Hepatocyte (in vitro differentiated cells): ENCODE results near the gene BAZ1B. TPM values are rescaled to one million over a fixed set of nuclear protein-coding genes. Genes with fewer than 3 reads are reported as not detected.
"Not testable (repeated sequence)": the region's sequence is repeated elsewhere in the genome, so short reads cannot be mapped to it uniquely, and the experiment has no call there.

Experiments used
- DNase-seq: peaks from one replicate; pipeline ENCODE4 v3.0.0-alpha.2; 2016; ENCODE audit warnings: low spot score
- H2AFZ ChIP-seq: fragments of 200-600 bp; sonication (generic); 2 replicates; pipeline ENCODE4 v1.6.0; 2016; ENCODE audit warnings: antibody characterized with exemption, mild to moderate bottlenecking
- H3K27ac ChIP-seq: fragments of 200-600 bp; sonication (generic); 2 replicates; pipeline ENCODE4 v1.5.1; 2016; ENCODE audit warnings: mild to moderate bottlenecking
- H3K27me3 ChIP-seq: fragments of 200-600 bp; sonication (generic); 2 replicates; pipeline ENCODE4 v1.6.1; 2016
- H3K36me3 ChIP-seq: fragments of 200-600 bp; sonication (generic); replicated peaks from 2 replicates; pipeline ENCODE4 v1.5.1; 2016; ENCODE audit warnings: low read depth; ENCODE audit not compliant: insufficient read depth
- H3K4me1 ChIP-seq: fragments of 200-600 bp; sonication (generic); 2 replicates; pipeline ENCODE4 v1.5.1; 2016; ENCODE audit warnings: mild to moderate bottlenecking, moderate library complexity; ENCODE audit not compliant: insufficient read depth
- H3K4me2 ChIP-seq: fragments of 200-600 bp; sonication (generic); 2 replicates; pipeline ENCODE4 v1.6.0; 2016
- H3K4me3 ChIP-seq: fragments of 200-600 bp; sonication (generic); 2 replicates; pipeline ENCODE4 v1.5.1; 2016; ENCODE audit warnings: mild to moderate bottlenecking
- H3K79me2 ChIP-seq: fragments of 200-600 bp; sonication (generic); 2 replicates; pipeline ENCODE4 v1.6.0; 2017; ENCODE audit warnings: mild to moderate bottlenecking
- H3K9me2 ChIP-seq: fragments of 200-600 bp; sonication (generic); replicated peaks from 2 replicates; pipeline ENCODE4 v1.6.0; 2017; ENCODE audit warnings: mild to moderate bottlenecking; ENCODE audit not compliant: insufficient read depth
- H3K9me3 ChIP-seq: fragments of 200-600 bp; sonication (generic); 2 replicates; pipeline ENCODE4 v1.5.1; 2016; ENCODE audit warnings: low read depth, mild to moderate bottlenecking
- H4K20me1 ChIP-seq: fragments of 200-600 bp; sonication (generic); 2 replicates; pipeline ENCODE4 v1.6.0; 2016; ENCODE audit warnings: mild to moderate bottlenecking; ENCODE audit not compliant: insufficient read depth, poor library complexity, severe bottlenecking
- CTCF ChIP-seq: fragments of 200-600 bp; sonication (generic); IDR thresholded peaks from 2 replicates; pipeline ENCODE4 v1.5.1; 2016; ENCODE audit warnings: antibody characterized with exemption, mild to moderate bottlenecking; ENCODE audit not compliant: poor library complexity
- EZH2 ChIP-seq: fragments of 200-600 bp; sonication (generic); IDR thresholded peaks from 2 replicates; pipeline ENCODE4 v1.6.1; 2016; ENCODE audit warnings: antibody characterized with exemption, mild to moderate bottlenecking, borderline replicate concordance
- EZH2phosphoT487 ChIP-seq: fragments of 200-600 bp; sonication (generic); IDR thresholded peaks from one replicate; pipeline ENCODE4 v1.6.1; 2018; ENCODE audit warnings: antibody characterized with exemption, mild to moderate bottlenecking, low read depth, moderate library complexity; ENCODE audit not compliant: unreplicated experiment, severe bottlenecking
- WGBS: methylation state at CpG from one replicate; pipeline ENCODE4 v1.1.6; 2016; ENCODE audit warnings: low lambda C conversion rate; ENCODE audit errors: missing lambda C conversion rate; 5-methylcytosine and 5-hydroxymethylcytosine counted together
- polyA plus RNA-seq: library from polyadenylated mRNA; unstranded; fragments of >200 nt; fragmentation: Nextera tagmentation; extraction: Ambion mirVana; gene quantifications from 2 replicates; pipeline ENCODE4 v1.2.1, GENCODE V29; 2016
- total RNA-seq: library from RNA; depleted of rRNA; stranded (reverse); fragments of >200 nt; gene quantifications from 2 replicates; pipeline ENCODE4 v1.2.3, GENCODE V29; 2014

The BAZ1B gene
- total and polyA plus RNA-seq, 2 experiments from 2014 or later = 16.7 to 44.7 TPM

GRCh38 chr7:73536479-73536878 lies 14.4 kb upstream of the BAZ1B start:
- Histone ChIP-seq H3K27ac (no peak overlapping the region), H3K4me2 (no peak overlapping the region), H4K20me1 (no peaks in the 10 kb centered on the region), H3K9me2 (no peaks in the 10 kb centered on the region), H2AFZ (no peak overlapping the region), H3K36me3 (peaks cover 4% of the 10 kb centered on the region), H3K4me3 (no peak overlapping the region), H3K79me2 (no peaks in the 10 kb centered on the region), H3K4me1 (no peaks in the 10 kb centered on the region), H3K9me3 (no peaks in the 10 kb centered on the region), H3K27me3 (no peaks in the 10 kb centered on the region)
- no peak for DNase-seq
- 67% methylated on average over 5 of the region's 5 CpGs for WGBS
- TF ChIP-seq CTCF = no peak
- TF ChIP-seq EZH2phosphoT487 = no peak
- TF ChIP-seq EZH2 = no peak

DNA sequence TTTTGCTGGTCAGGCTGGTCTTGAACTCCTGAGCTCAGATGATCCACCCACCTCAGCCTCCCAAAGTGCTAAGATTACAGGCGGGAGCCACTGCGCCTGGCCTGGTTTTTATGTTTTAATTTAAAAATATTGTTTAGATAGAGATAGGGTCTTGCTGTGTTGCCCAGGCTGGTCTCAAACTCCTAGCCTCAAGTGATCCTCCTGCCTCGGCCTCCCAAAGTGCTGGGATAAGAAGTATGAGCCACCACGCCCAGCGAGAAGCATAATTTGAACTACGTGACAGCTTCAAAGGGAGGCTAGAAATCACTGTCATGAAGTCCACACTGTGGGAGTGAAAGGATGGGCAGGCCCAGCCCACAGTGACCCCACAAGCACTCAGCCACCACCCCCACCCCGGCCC lies 13.8 kb upstream of the BAZ1B start:
- H3K9me2 ChIP-seq, H2AFZ ChIP-seq, H3K27me3 ChIP-seq, H3K4me2 ChIP-seq, H3K27ac ChIP-seq, H3K4me1 ChIP-seq, H3K36me3 ChIP-seq, H3K4me3 ChIP-seq, H4K20me1 ChIP-seq, H3K9me3 ChIP-seq, DNase-seq, H3K79me2 ChIP-seq: not testable (repeated sequence)
- 92% methylated on average over 7 of the region's 7 CpGs for WGBS

- TF ChIP-seq EZH2 (no peak), CTCF (no peak)
- WGBS = 86% methylated on average over 9 of the region's 9 CpGs
Observed at GRCh38 chr7:73533742-73534141, 11.6 kb upstream of the BAZ1B start.

GRCh38 chr7:73532224-73532623 lies 10.1 kb upstream of the BAZ1B start:
- WGBS = 94% methylated on average over 6 of the region's 6 CpGs
- no peak for TF ChIP-seq CTCF
- TF ChIP-seq EZH2phosphoT487 = no peak
- no peak for TF ChIP-seq EZH2
- Histone ChIP-seq H3K4me2 (no peak overlapping the region), H3K36me3 (no peaks in the 10 kb centered on the region), H3K9me2 (no peaks in the 10 kb centered on the region), H2AFZ (no peak overlapping the region), H3K27me3 (no peaks in the 10 kb centered on the region), H3K9me3 (no peaks in the 10 kb centered on the region), H3K27ac (no peak overlapping the region), H4K20me1 (no peaks in the 10 kb centered on the region), H3K4me3 (no peak overlapping the region), H3K4me1 (no peaks in the 10 kb centered on the region), H3K79me2 (no peaks in the 10 kb centered on the region)
- DNase-seq = no peak

More at GRCh38 chr7:73533742-73534141, 11.6 kb upstream of the BAZ1B start:
- Histone ChIP-seq H3K9me3 (no peaks in the 10 kb centered on the region), H3K79me2 (no peaks in the 10 kb centered on the region), H3K36me3 (no peaks in the 10 kb centered on the region), H3K9me2 (no peaks in the 10 kb centered on the region), H3K4me3 (no peak overlapping the region), H3K4me2 (no peak overlapping the region), H2AFZ (no peak overlapping the region), H3K27me3 (no peaks in the 10 kb centered on the region), H3K27ac (no peak overlapping the region), H4K20me1 (no peaks in the 10 kb centered on the region), H3K4me1 (no peaks in the 10 kb centered on the region)
- DNase-seq = no peak
